ENCODE data around the gene CTBS. TPM values are rescaled to one million over a fixed set of nuclear protein-coding genes. Genes with fewer than 3 reads are reported as not detected.

The CTBS gene
- total and polyA plus RNA-seq, 2 of the 4 experiments (the other 2 are of a cell fraction) = 5.9 to 12.4 TPM

GRCh38 chr1:84606977-84607376 is 32.7 kb upstream of the CTBS start:
- Histone ChIP-seq H3K4me3 (ENCODE audit: insufficient read depth, low read depth, low read length) (no peak overlapping the region), H3K79me1 (ENCODE audit: low read depth in 1 of 2, low read length in 2 of 2) (no peaks in the 10 kb centered on the region), H3K9me3 (ENCODE audit: control insufficient read depth, insufficient read depth, low read length) (peaks cover 4% of the 10 kb centered on the region), H3K23ac (ENCODE audit: low read depth, low read length) (no peak overlapping the region), H2AK9ac (replicated peaks; ENCODE audit: low read depth, low read length, poor library complexity) (no peak overlapping the region), H3K4me2 (ENCODE audit: low read depth, low read length) (no peak overlapping the region), H2AK5ac (ENCODE audit: low read depth, low read length) (no peak overlapping the region), H3K27ac (ENCODE audit: insufficient read depth, low read length) (no peak overlapping the region), H3K9ac (ENCODE audit: low read depth, low read length) (no peak overlapping the region), H2AFZ (replicated peaks; ENCODE audit: low read length, poor library complexity) (no peak overlapping the region), H2BK20ac (ENCODE audit: low read depth, low read length) (no peak overlapping the region), H3K27me3 (ENCODE audit: control insufficient read depth, insufficient read depth, low read length) (no peaks in the 10 kb centered on the region), H2BK5ac (ENCODE audit: low read depth, low read length, poor library complexity, severe bottlenecking) (no peak overlapping the region), H3K9me1 (ENCODE audit: insufficient read depth, low read length) (peaks cover 5% of the 10 kb centered on the region; the same call in 1 of the 2 replicates), H4K91ac (ENCODE audit: insufficient read depth, low read depth, low read length) (no peak overlapping the region), H3K18ac (ENCODE audit: low read depth, low read length) (no peak overlapping the region), H2BK120ac (ENCODE audit: low read depth, low read length) (no peak overlapping the region), H3K4me1 (ENCODE audit: control insufficient read depth, insufficient read depth, low read length) (peaks cover 10% of the 10 kb centered on the region), H4K20me1 (ENCODE audit: insufficient read depth, low read length) (no peaks in the 10 kb centered on the region), H3K4ac (ENCODE audit: low read depth, low read length) (no peak overlapping the region), H2BK15ac (ENCODE audit: low read depth, low read length) (no peak overlapping the region), H3K56ac (ENCODE audit: extremely low read depth, insufficient read depth, low read length) (no peak overlapping the region), H3K36me3 (ENCODE audit: control insufficient read depth, insufficient read depth, low read length) (no peaks in the 10 kb centered on the region), H4K8ac (ENCODE audit: low read depth in 2 of 2, low read length in 2 of 2) (no peak overlapping the region), H3K14ac (replicated peaks; ENCODE audit: low read depth, low read length) (no peak overlapping the region), H4K5ac (ENCODE audit: low read depth, low read length) (no peak overlapping the region)
- WGBS, 2 experiments (ENCODE audit: extremely low coverage in 2 of 2, insufficient read length in 1 of 2) = 83% methylated on average over 1 of the region's 5 CpGs; no CpG with 5 or more reads in 1 of the 2 experiments
- DNase-seq (no peak), ATAC-seq (ENCODE audit: low read depth) (no peak)
- TF ChIP-seq MAZ (IDR thresholded peaks at IDR 0.05; ENCODE audit: borderline replicate concordance, low read depth, low read length) (no peak), NFE2L2 (IDR thresholded peaks at IDR 0.05; ENCODE audit: low read depth, low read length) (no peak), CHD1 (IDR thresholded peaks at IDR 0.05; ENCODE audit: low read depth, low read length) (no peak), USF2 (IDR thresholded peaks at IDR 0.05; ENCODE audit: low read depth, low read length) (no peak), MXI1 (IDR thresholded peaks at IDR 0.05; ENCODE audit: borderline replicate concordance, low read depth, low read length) (no peak), BHLHE40 (IDR thresholded peaks at IDR 0.05; ENCODE audit: low read depth, low read length) (no peak), RCOR1 (IDR thresholded peaks at IDR 0.05; ENCODE audit: insufficient replicate concordance, low read length) (no peak), RAD21 (IDR thresholded peaks at IDR 0.05; ENCODE audit: low read length) (no peak), POLR2A (IDR thresholded peaks at IDR 0.05; ENCODE audit: low read depth, low read length) (no peak), RFX5 (IDR thresholded peaks at IDR 0.05; ENCODE audit: low read depth, low read length) (no peak), CEBPB (IDR thresholded peaks at IDR 0.05; ENCODE audit: low read depth, low read length) (no peak), ELK1 (IDR thresholded peaks at IDR 0.05; ENCODE audit: borderline replicate concordance, low read depth, low read length) (no peak), FOS (IDR thresholded peaks at IDR 0.05; ENCODE audit: low read depth, low read length) (no peak), SMC3 (IDR thresholded peaks at IDR 0.05; ENCODE audit: low read depth, low read length) (no peak), MAFK (IDR thresholded peaks at IDR 0.05; ENCODE audit: low read depth, low read length) (no peak)
- dilution Hi-C loops (cut with HindIII; ENCODE audit: low sequenced_read_pairs, unreplicated experiment) (no loop called here), intact Hi-C loops (cut with micrococcal nuclease) (no loop called here), in situ Hi-C loops (cut with MboI; ENCODE audit: low sequenced_read_pairs) (loop anchor here (25.0 kb wide), 2 partner anchors 330 to 470 kb away; partner anchors contain the start of gene PRKACB)
- ChIA-PET POLR2A (ENCODE audit: unreplicated experiment) (no interaction called here), CTCF (interaction anchor here (0.7 kb wide), 1 partner anchor 107 kb away, joined by 4 read pairs; no protein-coding TSS in a partner anchor)
- BruUV-seq (replicated peaks) = no TSS peak
